Mesenchymal stem cell (in vitro differentiated cells and primary cell): ENCODE results near the gene PHPT1.
"Not testable (repeated sequence)": the region's sequence is repeated elsewhere in the genome, so short reads cannot be mapped to it uniquely, and the experiment has no call there.

Source experiments
- DNase-seq: peaks from one replicate; pipeline ENCODE4 v3.0.0-alpha.2; 2013
- H2AFZ ChIP-seq: one replicate; pipeline ENCODE4 v1.6.1; 2013; ENCODE audit warnings: low read depth, mild to moderate bottlenecking, control low read depth, inconsistent platforms, low read length, moderate library complexity
- H2AK5ac ChIP-seq: 2 replicates; pipeline ENCODE4 v1.6.1; 2013; ENCODE audit warnings: low read length, moderate library complexity, mild to moderate bottlenecking, inconsistent platforms; ENCODE audit not compliant: severe bottlenecking
- H2BK120ac ChIP-seq: one replicate; pipeline ENCODE4 v1.6.1; 2013; ENCODE audit warnings: low read depth, mild to moderate bottlenecking, inconsistent platforms, low read length, moderate library complexity
- H2BK12ac ChIP-seq, 2 experiments: one replicate each; pipeline ENCODE4 v1.6.1; 2013; ENCODE audit warnings: inconsistent platforms in 2 of 2, low read length in 2 of 2, mild to moderate bottlenecking in 2 of 2, moderate library complexity in 2 of 2, control low read depth in 1 of 2
- H2BK15ac ChIP-seq: one replicate; pipeline ENCODE4 v1.6.1; 2013; ENCODE audit warnings: mild to moderate bottlenecking, low read depth, inconsistent platforms; ENCODE audit not compliant: poor library complexity, severe bottlenecking
- H2BK5ac ChIP-seq: 2 replicates; pipeline ENCODE4 v1.6.1; 2013; ENCODE audit warnings: low read depth, mild to moderate bottlenecking, low read length, control low read depth, inconsistent platforms; ENCODE audit not compliant: poor library complexity, severe bottlenecking
- H3K14ac ChIP-seq, 2 experiments: one replicate each; pipeline ENCODE4 v1.6.1; 2013; ENCODE audit warnings: inconsistent platforms in 2 of 2, low read length in 2 of 2, control low read depth in 1 of 2, mild to moderate bottlenecking in 1 of 2, moderate library complexity in 1 of 2
- H3K18ac ChIP-seq, 2 experiments: one replicate each; pipeline ENCODE4 v1.6.1; 2013; ENCODE audit warnings: inconsistent platforms in 2 of 2, low read length in 2 of 2, control low read depth in 1 of 2, low read depth in 1 of 2, mild to moderate bottlenecking in 1 of 2
- H3K23ac ChIP-seq, 2 experiments: one replicate each; pipeline ENCODE4 v1.6.1; 2013; ENCODE audit warnings: inconsistent platforms in 2 of 2, low read length in 2 of 2, mild to moderate bottlenecking in 2 of 2, moderate library complexity in 2 of 2, control low read depth in 1 of 2
- H3K27ac ChIP-seq: 2 replicates; pipeline ENCODE4 v1.5.1; 2013; ENCODE audit warnings: mild to moderate bottlenecking, moderate library complexity, low read length, control low read depth, inconsistent platforms; ENCODE audit not compliant: poor library complexity, severe bottlenecking
- H3K27me3 ChIP-seq, 2 experiments: 2 replicates each; pipeline versions ENCODE4 v1.6.1 to v1.7.0; 2013; ENCODE audit warnings: low read length in 2 of 2, mild to moderate bottlenecking in 2 of 2, moderate library complexity in 2 of 2, control low read depth in 1 of 2, inconsistent platforms in 1 of 2; ENCODE audit not compliant: control insufficient read depth in 1 of 2, insufficient read depth in 1 of 2
- H3K36me3 ChIP-seq, 2 experiments: 2 replicates each; pipeline versions ENCODE4 v1.6.1 to v1.7.0; 2013; ENCODE audit warnings: low read length in 2 of 2, control low read depth in 1 of 2, inconsistent platforms in 1 of 2, low read depth in 1 of 2, mild to moderate bottlenecking in 1 of 2; ENCODE audit not compliant: insufficient read depth in 2 of 2, control insufficient read depth in 1 of 2
- H3K4ac ChIP-seq, 2 experiments: one replicate each; pipeline ENCODE4 v1.6.1; 2013; ENCODE audit warnings: inconsistent platforms in 2 of 2, low read length in 2 of 2, mild to moderate bottlenecking in 2 of 2, moderate library complexity in 2 of 2, control low read depth in 1 of 2, low read depth in 1 of 2
- H3K4me1 ChIP-seq: 2 replicates; pipeline ENCODE4 v1.6.1; 2013; ENCODE audit warnings: low read depth, low read length, control low read depth; ENCODE audit not compliant: control insufficient read depth, insufficient read depth
- H3K4me2 ChIP-seq: 2 replicates; pipeline ENCODE4 v1.6.1; 2013; ENCODE audit warnings: low read length, mild to moderate bottlenecking, inconsistent platforms; ENCODE audit not compliant: poor library complexity, severe bottlenecking
- H3K4me3 ChIP-seq, 2 experiments: 2 replicates each; pipeline versions ENCODE4 v1.5.1 to v1.7.0; 2013; ENCODE audit warnings: low read length in 2 of 2, mild to moderate bottlenecking in 2 of 2, control low read depth in 1 of 2, low read depth in 1 of 2; ENCODE audit not compliant: insufficient read depth in 1 of 2
- H3K79me1 ChIP-seq: replicated peaks from 2 replicates; pipeline ENCODE4 v1.6.1; 2013; ENCODE audit warnings: mild to moderate bottlenecking, control low read depth, low read length, inconsistent platforms; ENCODE audit not compliant: poor library complexity, severe bottlenecking
- H3K9ac ChIP-seq: 2 replicates; pipeline ENCODE4 v1.7.0; 2013; ENCODE audit warnings: mild to moderate bottlenecking, low read length, moderate library complexity
- H3K9me3 ChIP-seq: 2 replicates; pipeline ENCODE4 v1.7.0; 2013; ENCODE audit warnings: mild to moderate bottlenecking, low read length; ENCODE audit not compliant: control insufficient read depth
- H4K8ac ChIP-seq: one replicate; pipeline ENCODE4 v1.6.1; 2013; ENCODE audit warnings: inconsistent platforms, mild to moderate bottlenecking, low read length, moderate library complexity
- H4K91ac ChIP-seq: one replicate; pipeline ENCODE4 v1.6.1; 2013; ENCODE audit warnings: mild to moderate bottlenecking, low read length, inconsistent platforms
- WGBS: methylation state at CpG from one replicate; pipeline ENCODE4 v1.1.7; 2013; ENCODE audit warnings: mixed read lengths; 5-methylcytosine and 5-hydroxymethylcytosine counted together

PHPT1 gene

GRCh38 chr9:136837146-136837855 is 11.9 kb upstream of the PHPT1 start:
- H2BK120ac ChIP-seq, result no peak overlapping the region
- H2AFZ ChIP-seq, result no peak overlapping the region
- H3K4me1 ChIP-seq, result peaks cover 37% of the 10 kb centered on the region
- no peak overlapping the region for H4K8ac ChIP-seq
- H3K27me3 ChIP-seq, result no peaks in the 10 kb centered on the region
- no peaks in the 10 kb centered on the region for H3K9me3 ChIP-seq
- H2AK5ac ChIP-seq, result no peak overlapping the region
- H3K14ac ChIP-seq, result no peak overlapping the region
- no peak for DNase-seq
- H3K18ac ChIP-seq, result no peak overlapping the region
- no peak overlapping the region for H3K4ac ChIP-seq
- H2BK15ac ChIP-seq, result no peak overlapping the region
- H3K9ac ChIP-seq, result no peak overlapping the region
- H3K27ac ChIP-seq, result no peak overlapping the region
- WGBS, result 94% methylated on average over 23 of the region's 27 CpGs
- no peak overlapping the region for H3K4me3 ChIP-seq
- H3K4me2 ChIP-seq, result no peak overlapping the region
- H2BK12ac ChIP-seq, result no peak overlapping the region
- H3K36me3 ChIP-seq, result peaks cover 24 to 68% of the 10 kb centered on the region in 2 experiments
- no peak overlapping the region for H3K23ac ChIP-seq
- no peak overlapping the region for H4K91ac ChIP-seq
- peaks cover 9% of the 10 kb centered on the region for H3K79me1 ChIP-seq
- no peak overlapping the region for H2BK5ac ChIP-seq

DNA sequence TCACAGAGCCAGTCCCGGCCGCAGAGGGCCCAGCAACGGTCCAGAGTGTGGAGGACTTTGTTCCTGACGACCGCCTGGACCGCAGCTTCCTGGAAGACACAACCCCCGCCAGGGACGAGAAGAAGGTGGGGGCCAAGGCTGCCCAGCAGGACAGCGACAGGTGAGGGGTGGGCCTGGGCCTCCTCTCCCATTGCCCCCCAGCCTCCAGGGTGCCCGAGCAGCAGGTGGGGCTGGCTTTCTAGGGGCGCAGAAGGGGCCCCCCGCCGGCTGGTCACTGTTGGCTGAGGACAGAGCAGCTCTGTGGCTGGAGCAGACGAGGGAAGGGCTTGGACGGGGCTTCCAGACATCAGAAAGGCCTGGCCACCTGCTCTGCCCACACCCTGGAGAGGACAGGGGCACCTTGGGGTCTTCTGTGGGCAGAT is 11.3 kb upstream of the PHPT1 start:
- not testable (repeated sequence) for H4K91ac ChIP-seq, H3K18ac ChIP-seq, H3K14ac ChIP-seq, H2AFZ ChIP-seq, H2BK5ac ChIP-seq, H3K27me3 ChIP-seq, H2BK15ac ChIP-seq, H3K4me3 ChIP-seq, H3K9me3 ChIP-seq, H2BK120ac ChIP-seq, H2BK12ac ChIP-seq, H3K9ac ChIP-seq, H3K4me2 ChIP-seq, DNase-seq, H3K4ac ChIP-seq, H4K8ac ChIP-seq, H3K27ac ChIP-seq, H2AK5ac ChIP-seq, H3K23ac ChIP-seq, H3K79me1 ChIP-seq
- WGBS, result 94% methylated on average over 15 of the region's 15 CpGs
- H3K36me3 ChIP-seq, result peaks cover 20 to 63% of the 10 kb centered on the region in 2 experiments
- H3K4me1 ChIP-seq, result peaks cover 36% of the 10 kb centered on the region

GRCh38 chr9:136838314-136839228 is 10.6 kb upstream of the PHPT1 start:
- Histone ChIP-seq H3K9ac (no peak overlapping the region), H3K4me2 (no peak overlapping the region), H3K4me3 (no peak overlapping the region), H2AFZ (no peak overlapping the region), H3K27me3 (peaks cover 0 to 4% of the 10 kb centered on the region in 2 experiments), H2BK120ac (no peak overlapping the region), H2BK15ac (no peak overlapping the region), H3K14ac (no peak overlapping the region), H3K9me3 (no peaks in the 10 kb centered on the region), H4K8ac (no peak overlapping the region), H2BK12ac (no peak overlapping the region), H3K36me3 (peaks cover 20 to 59% of the 10 kb centered on the region in 2 experiments), H3K4ac (no peak overlapping the region), H3K18ac (no peak overlapping the region), H2AK5ac (no peak overlapping the region), H2BK5ac (no peak overlapping the region), H3K27ac (no peak overlapping the region), H3K23ac (no peak overlapping the region), H4K91ac (no peak overlapping the region), H3K4me1 (peaks cover 41% of the 10 kb centered on the region), H3K79me1 (peaks cover 8% of the 10 kb centered on the region)
- DNase-seq, result no peak
- WGBS, result 91% methylated on average over 28 of the region's 29 CpGs
